HepG2 (cell line): ENCODE results near the gene SEC11A. TPM values are rescaled to one million over a fixed set of nuclear protein-coding genes. Genes with fewer than 3 reads are reported as not detected.

Source experiments
- ATAC-seq: fragments of 200-7000 bp; cut with Tn5 transposase; 3 replicates; pipeline ENCODE4 v1.9.1; 2020; ENCODE audit warnings: mild to moderate bottlenecking, moderate library complexity
- BruUV-seq: library from RNA; stranded (reverse); fragments of 400-500 nt; replicated peaks from 2 replicates; lab custom pipeline; 2021; lab: Mats Ljungman, UMichigan
- CTCF ChIA-PET: fragments of 300-600 bp; formaldehyde crosslinking; extraction: SDS; loops from one replicate; lab custom pipeline; 2021; ENCODE audit warnings: low total read pairs, inconsistent platforms, low intra/inter-chr PET ratio; lab: Yijun Ruan, JAX
- POLR2A ChIA-PET: fragments of 350-600 bp; sonication (Branson Sonifier 250); formaldehyde crosslinking; loops from one replicate; lab custom pipeline; 2020; ENCODE audit warnings: antibody characterized with exemption, inconsistent platforms; lab: Yijun Ruan, JAX
- DNase-seq: peaks from one replicate; pipeline ENCODE4 v3.0.0-alpha.2; 2015; ENCODE audit warnings: low spot score
- FAIRE-seq: peaks from 3 replicates; lab custom pipeline; 2011; peaks lifted over from hg19 to GRCh38; lab: Jason Lieb, UNC
- H2AFZ ChIP-seq: one replicate; pipeline ENCODE4 v1.6.1; 2011; ENCODE audit warnings: low read length, inconsistent platforms
- H3K27ac ChIP-seq: fragments of 300-600 bp; 3 replicates; pipeline ENCODE4 v1.8.0; 2011; ENCODE audit warnings: mixed run types, mild to moderate bottlenecking, mixed read lengths, low read length, inconsistent platforms; ENCODE audit not compliant: insufficient read depth; ENCODE audit errors: extremely low read length
- H3K27me3 ChIP-seq, 2 experiments: fragments of 200-600 bp in 1 of 2; 2 replicates in 1 of 2; 3 replicates in 1 of 2; pipeline versions ENCODE4 v1.6.0 to v1.8.0; 2011; ENCODE audit warnings: low read length in 2 of 2, mild to moderate bottlenecking in 2 of 2, moderate library complexity in 2 of 2, inconsistent platforms in 1 of 2; ENCODE audit not compliant: insufficient read depth in 2 of 2, control insufficient read depth in 1 of 2
- H3K36me3 ChIP-seq, 2 experiments: fragments of 200-600 bp in 1 of 2; replicated peaks in 1 of 2; 2 replicates in 1 of 2; 3 replicates in 1 of 2; pipeline versions ENCODE4 v1.5.1 to v1.8.0; 2011; ENCODE audit warnings: low read length in 2 of 2, inconsistent platforms in 1 of 2; ENCODE audit not compliant: insufficient read depth in 2 of 2, control insufficient read depth in 1 of 2
- H3K4me1 ChIP-seq: 2 replicates; pipeline ENCODE4 v1.5.1; 2012; ENCODE audit warnings: low read length, inconsistent platforms; ENCODE audit not compliant: insufficient read depth
- H3K4me2 ChIP-seq: 2 replicates; pipeline ENCODE4 v1.6.0; 2011; ENCODE audit warnings: low read depth, low read length, inconsistent platforms
- H3K4me3 ChIP-seq, 3 experiments: fragments of 200-600 bp in 1 of 3; sonication (generic), shearing (Covaris generic) in 1 of 3; replicated peaks in 1 of 3; 2 replicates each; pipeline ENCODE4 v1.5.1; 2011 to 2016; ENCODE audit warnings: low read length in 3 of 3, inconsistent platforms in 2 of 3, low read depth in 2 of 3, mild to moderate bottlenecking in 2 of 3, control low read depth in 1 of 3, mixed read lengths in 1 of 3; ENCODE audit not compliant: insufficient read depth in 1 of 3
- H3K79me2 ChIP-seq: one replicate; pipeline ENCODE4 v1.6.1; 2011; ENCODE audit warnings: low read length, inconsistent platforms; ENCODE audit not compliant: insufficient read depth
- H3K9ac ChIP-seq: 2 replicates; pipeline ENCODE4 v1.6.0; 2011; ENCODE audit warnings: mild to moderate bottlenecking, low read depth, low read length, inconsistent platforms; ENCODE audit not compliant: insufficient read depth
- H3K9me3 ChIP-seq: 2 replicates; pipeline ENCODE4 v1.5.1; 2012; ENCODE audit warnings: mild to moderate bottlenecking, low read length
- H4K20me1 ChIP-seq: 2 replicates; pipeline ENCODE4 v1.6.0; 2011; ENCODE audit warnings: inconsistent platforms, mild to moderate bottlenecking, low read length, moderate library complexity; ENCODE audit not compliant: insufficient read depth
- GTF3A ChIP-seq: sonication (generic); formaldehyde crosslinking; conservative IDR thresholded peaks from 2 replicates; pipeline ENCODE4 v1.4.0; 2020; ENCODE audit warnings: mild to moderate bottlenecking, missing genetic modification reagents
- MLLT10 ChIP-seq: sonication (generic); formaldehyde crosslinking; IDR thresholded peaks from 2 replicates; pipeline ENCODE4 v1.4.0; 2020; ENCODE audit warnings: missing genetic modification reagents
- MTF2 ChIP-seq: sonication (generic); formaldehyde crosslinking; IDR thresholded peaks from 2 replicates; pipeline ENCODE4 v1.5.0; 2020; ENCODE audit warnings: missing genetic modification reagents, borderline replicate concordance
- SYNCRIP ChIP-seq: fragments of 200-400 bp; formaldehyde crosslinking; IDR thresholded peaks from 2 replicates; pipeline ENCODE4 v1.6.1; 2018; ENCODE audit warnings: mild to moderate bottlenecking, low read depth, low read length; ENCODE audit not compliant: insufficient read depth
- TBX2 ChIP-seq: sonication (generic); formaldehyde crosslinking; IDR thresholded peaks from 2 replicates; pipeline ENCODE4 v1.5.0; 2020; ENCODE audit warnings: missing genetic modification reagents, mild to moderate bottlenecking, borderline replicate concordance
- ZNF839 ChIP-seq: sonication (generic); formaldehyde crosslinking; IDR thresholded peaks from 2 replicates; pipeline ENCODE4 v1.4.0; 2020; ENCODE audit warnings: missing genetic modification reagents, mild to moderate bottlenecking, borderline replicate concordance
- ZSCAN20 ChIP-seq: sonication (generic); formaldehyde crosslinking; IDR thresholded peaks from 2 replicates; pipeline ENCODE4 v1.4.0; 2020; ENCODE audit warnings: missing genetic modification reagents, mild to moderate bottlenecking, borderline replicate concordance
- WGBS: methylation state at CpG from one replicate; pipeline ENCODE4 v1.1.6; 2017; ENCODE audit warnings: low lambda C conversion rate; 5-methylcytosine and 5-hydroxymethylcytosine counted together
- in situ Hi-C: cut with HindIII; loops from 2 replicates; pipeline ENCODE4 v1.10.0; 2017; ENCODE audit warnings: low pct_unique_long_range_greater_than_20kb; ENCODE audit not compliant: extremely low pct_ligation_motif_present
- intact Hi-C: fragments of 100-400 bp; cut with micrococcal nuclease; formaldehyde crosslinking; loops from one replicate; pipeline ENCODE4 v1.10.0; 2022; ENCODE audit not compliant: unreplicated experiment
- polyA plus RNA-seq, 8 experiments: library from polyadenylated mRNA; depleted of rRNA in 3 of 8; stranded (reverse) in 7 of 8; unstranded in 1 of 8; fragments of >200 nt; fragmentation: Illumina TruSeq in 4 of 8; extraction: Trizol in 4 of 8; gene quantifications; 2 replicates each; pipeline versions ENCODE4 v1.2.1 to v1.2.3, GENCODE V29; 2011 to 2016; ENCODE audit warnings: low read depth in 4 of 8, missing spikeins in 1 of 8, mixed read lengths in 1 of 8; ENCODE audit not compliant: insufficient read depth in 1 of 8
- total RNA-seq, 5 experiments: library from RNA; depleted of rRNA; stranded (reverse); fragments of >200 nt; fragmentation: Illumina TruSeq; extraction: Trizol; gene quantifications; 2 replicates each; pipeline ENCODE4 v1.2.3, GENCODE V29; 2016; ENCODE audit warnings: low read depth in 1 of 5
- TF ChIP-seq, protein P1 (sequence below): sonication (generic); formaldehyde crosslinking; IDR thresholded peaks from 2 replicates; pipeline ENCODE4 v1.4.0; 2020; ENCODE audit warnings: missing genetic modification reagents
- TF ChIP-seq, protein P2 (sequence below): sonication (generic); formaldehyde crosslinking; IDR thresholded peaks from 2 replicates; pipeline ENCODE4 v1.5.1; 2020; ENCODE audit warnings: missing genetic modification reagents, mild to moderate bottlenecking, borderline replicate concordance
- TF ChIP-seq, protein P3 (sequence below): sonication (generic); formaldehyde crosslinking; IDR thresholded peaks from 2 replicates; pipeline ENCODE4 v1.5.0; 2020; ENCODE audit warnings: mild to moderate bottlenecking, missing genetic modification reagents, borderline replicate concordance

The SEC11A gene
- total and polyA plus RNA-seq, 2 of the 13 experiments (the other 11 are each of a cell fraction or from before 2014, with no cell fraction given), result 141 to 230 TPM

DNA sequence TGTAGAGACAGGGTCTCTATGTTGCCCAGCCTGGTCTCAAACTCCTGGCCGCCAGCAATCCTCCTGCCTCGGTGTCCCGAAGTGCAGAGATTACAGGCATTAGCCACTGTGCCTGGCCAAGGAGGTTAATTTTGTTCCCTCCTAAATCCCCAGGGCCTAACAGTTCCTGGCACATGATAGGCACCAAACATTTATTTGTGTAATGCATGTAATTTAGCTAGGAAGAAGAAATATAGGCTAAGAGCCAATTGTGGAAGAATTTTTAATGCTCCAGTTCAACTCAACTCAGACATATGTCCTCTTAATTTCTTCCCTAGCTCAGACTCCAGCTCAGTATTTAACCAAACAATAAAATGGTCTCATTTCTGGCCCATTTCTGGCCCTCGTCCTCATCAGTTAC, 24.8 kb upstream of the SEC11A start:
- Histone ChIP-seq H3K4me2 (0 out of 2 replicates have a peak overlapping the region, but pooled peaks have one; percentile 3), H3K36me3 (no peaks in the 10 kb centered on the region), H4K20me1 (no peaks in the 10 kb centered on the region), H3K27ac (no peak overlapping the region), H3K9ac (no peak overlapping the region), H3K4me3 (no peak overlapping the region), H3K27me3 (no peaks in the 10 kb centered on the region; a peak in 1 of 5 replicates), H3K4me1 (peaks cover 11% of the 10 kb centered on the region), H2AFZ (no peak overlapping the region), H3K79me2 (no peaks in the 10 kb centered on the region), H3K9me3 (no peaks in the 10 kb centered on the region)
- POLR2A ChIA-PET, result no interaction called here
- in situ Hi-C loops, result no loop called here
- FAIRE-seq (no peak), DNase-seq (no peak), ATAC-seq (no peak)
- CTCF ChIA-PET, result no interaction called here
- WGBS, result 84% methylated on average over 4 of the region's 4 CpGs
- intact Hi-C loops, result loop anchor here (10.0 kb wide), 1 partner anchor 46 kb away; no protein-coding TSS in a partner anchor
- no TSS peak for BruUV-seq
- TF ChIP-seq ZNF839 (CRISPR knock-in tag), result no peak
- TF ChIP-seq, protein P1, sequence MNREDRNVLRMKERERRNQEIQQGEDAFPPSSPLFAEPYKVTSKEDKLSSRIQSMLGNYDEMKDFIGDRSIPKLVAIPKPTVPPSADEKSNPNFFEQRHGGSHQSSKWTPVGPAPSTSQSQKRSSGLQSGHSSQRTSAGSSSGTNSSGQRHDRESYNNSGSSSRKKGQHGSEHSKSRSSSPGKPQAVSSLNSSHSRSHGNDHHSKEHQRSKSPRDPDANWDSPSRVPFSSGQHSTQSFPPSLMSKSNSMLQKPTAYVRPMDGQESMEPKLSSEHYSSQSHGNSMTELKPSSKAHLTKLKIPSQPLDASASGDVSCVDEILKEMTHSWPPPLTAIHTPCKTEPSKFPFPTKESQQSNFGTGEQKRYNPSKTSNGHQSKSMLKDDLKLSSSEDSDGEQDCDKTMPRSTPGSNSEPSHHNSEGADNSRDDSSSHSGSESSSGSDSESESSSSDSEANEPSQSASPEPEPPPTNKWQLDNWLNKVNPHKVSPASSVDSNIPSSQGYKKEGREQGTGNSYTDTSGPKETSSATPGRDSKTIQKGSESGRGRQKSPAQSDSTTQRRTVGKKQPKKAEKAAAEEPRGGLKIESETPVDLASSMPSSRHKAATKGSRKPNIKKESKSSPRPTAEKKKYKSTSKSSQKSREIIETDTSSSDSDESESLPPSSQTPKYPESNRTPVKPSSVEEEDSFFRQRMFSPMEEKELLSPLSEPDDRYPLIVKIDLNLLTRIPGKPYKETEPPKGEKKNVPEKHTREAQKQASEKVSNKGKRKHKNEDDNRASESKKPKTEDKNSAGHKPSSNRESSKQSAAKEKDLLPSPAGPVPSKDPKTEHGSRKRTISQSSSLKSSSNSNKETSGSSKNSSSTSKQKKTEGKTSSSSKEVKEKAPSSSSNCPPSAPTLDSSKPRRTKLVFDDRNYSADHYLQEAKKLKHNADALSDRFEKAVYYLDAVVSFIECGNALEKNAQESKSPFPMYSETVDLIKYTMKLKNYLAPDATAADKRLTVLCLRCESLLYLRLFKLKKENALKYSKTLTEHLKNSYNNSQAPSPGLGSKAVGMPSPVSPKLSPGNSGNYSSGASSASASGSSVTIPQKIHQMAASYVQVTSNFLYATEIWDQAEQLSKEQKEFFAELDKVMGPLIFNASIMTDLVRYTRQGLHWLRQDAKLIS, result no peak
- TF ChIP-seq, protein P2, sequence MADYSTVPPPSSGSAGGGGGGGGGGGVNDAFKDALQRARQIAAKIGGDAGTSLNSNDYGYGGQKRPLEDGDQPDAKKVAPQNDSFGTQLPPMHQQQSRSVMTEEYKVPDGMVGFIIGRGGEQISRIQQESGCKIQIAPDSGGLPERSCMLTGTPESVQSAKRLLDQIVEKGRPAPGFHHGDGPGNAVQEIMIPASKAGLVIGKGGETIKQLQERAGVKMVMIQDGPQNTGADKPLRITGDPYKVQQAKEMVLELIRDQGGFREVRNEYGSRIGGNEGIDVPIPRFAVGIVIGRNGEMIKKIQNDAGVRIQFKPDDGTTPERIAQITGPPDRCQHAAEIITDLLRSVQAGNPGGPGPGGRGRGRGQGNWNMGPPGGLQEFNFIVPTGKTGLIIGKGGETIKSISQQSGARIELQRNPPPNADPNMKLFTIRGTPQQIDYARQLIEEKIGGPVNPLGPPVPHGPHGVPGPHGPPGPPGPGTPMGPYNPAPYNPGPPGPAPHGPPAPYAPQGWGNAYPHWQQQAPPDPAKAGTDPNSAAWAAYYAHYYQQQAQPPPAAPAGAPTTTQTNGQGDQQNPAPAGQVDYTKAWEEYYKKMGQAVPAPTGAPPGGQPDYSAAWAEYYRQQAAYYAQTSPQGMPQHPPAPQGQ (CRISPR knock-in tag), result no peak
- no peak for TF ChIP-seq SYNCRIP
- no peak for TF ChIP-seq MLLT10 (CRISPR knock-in tag)
- no peak for TF ChIP-seq GTF3A (CRISPR knock-in tag)
- no peak for TF ChIP-seq MTF2 (CRISPR knock-in tag)
- no peak for TF ChIP-seq TBX2 (CRISPR knock-in tag)
- TF ChIP-seq, protein P3, sequence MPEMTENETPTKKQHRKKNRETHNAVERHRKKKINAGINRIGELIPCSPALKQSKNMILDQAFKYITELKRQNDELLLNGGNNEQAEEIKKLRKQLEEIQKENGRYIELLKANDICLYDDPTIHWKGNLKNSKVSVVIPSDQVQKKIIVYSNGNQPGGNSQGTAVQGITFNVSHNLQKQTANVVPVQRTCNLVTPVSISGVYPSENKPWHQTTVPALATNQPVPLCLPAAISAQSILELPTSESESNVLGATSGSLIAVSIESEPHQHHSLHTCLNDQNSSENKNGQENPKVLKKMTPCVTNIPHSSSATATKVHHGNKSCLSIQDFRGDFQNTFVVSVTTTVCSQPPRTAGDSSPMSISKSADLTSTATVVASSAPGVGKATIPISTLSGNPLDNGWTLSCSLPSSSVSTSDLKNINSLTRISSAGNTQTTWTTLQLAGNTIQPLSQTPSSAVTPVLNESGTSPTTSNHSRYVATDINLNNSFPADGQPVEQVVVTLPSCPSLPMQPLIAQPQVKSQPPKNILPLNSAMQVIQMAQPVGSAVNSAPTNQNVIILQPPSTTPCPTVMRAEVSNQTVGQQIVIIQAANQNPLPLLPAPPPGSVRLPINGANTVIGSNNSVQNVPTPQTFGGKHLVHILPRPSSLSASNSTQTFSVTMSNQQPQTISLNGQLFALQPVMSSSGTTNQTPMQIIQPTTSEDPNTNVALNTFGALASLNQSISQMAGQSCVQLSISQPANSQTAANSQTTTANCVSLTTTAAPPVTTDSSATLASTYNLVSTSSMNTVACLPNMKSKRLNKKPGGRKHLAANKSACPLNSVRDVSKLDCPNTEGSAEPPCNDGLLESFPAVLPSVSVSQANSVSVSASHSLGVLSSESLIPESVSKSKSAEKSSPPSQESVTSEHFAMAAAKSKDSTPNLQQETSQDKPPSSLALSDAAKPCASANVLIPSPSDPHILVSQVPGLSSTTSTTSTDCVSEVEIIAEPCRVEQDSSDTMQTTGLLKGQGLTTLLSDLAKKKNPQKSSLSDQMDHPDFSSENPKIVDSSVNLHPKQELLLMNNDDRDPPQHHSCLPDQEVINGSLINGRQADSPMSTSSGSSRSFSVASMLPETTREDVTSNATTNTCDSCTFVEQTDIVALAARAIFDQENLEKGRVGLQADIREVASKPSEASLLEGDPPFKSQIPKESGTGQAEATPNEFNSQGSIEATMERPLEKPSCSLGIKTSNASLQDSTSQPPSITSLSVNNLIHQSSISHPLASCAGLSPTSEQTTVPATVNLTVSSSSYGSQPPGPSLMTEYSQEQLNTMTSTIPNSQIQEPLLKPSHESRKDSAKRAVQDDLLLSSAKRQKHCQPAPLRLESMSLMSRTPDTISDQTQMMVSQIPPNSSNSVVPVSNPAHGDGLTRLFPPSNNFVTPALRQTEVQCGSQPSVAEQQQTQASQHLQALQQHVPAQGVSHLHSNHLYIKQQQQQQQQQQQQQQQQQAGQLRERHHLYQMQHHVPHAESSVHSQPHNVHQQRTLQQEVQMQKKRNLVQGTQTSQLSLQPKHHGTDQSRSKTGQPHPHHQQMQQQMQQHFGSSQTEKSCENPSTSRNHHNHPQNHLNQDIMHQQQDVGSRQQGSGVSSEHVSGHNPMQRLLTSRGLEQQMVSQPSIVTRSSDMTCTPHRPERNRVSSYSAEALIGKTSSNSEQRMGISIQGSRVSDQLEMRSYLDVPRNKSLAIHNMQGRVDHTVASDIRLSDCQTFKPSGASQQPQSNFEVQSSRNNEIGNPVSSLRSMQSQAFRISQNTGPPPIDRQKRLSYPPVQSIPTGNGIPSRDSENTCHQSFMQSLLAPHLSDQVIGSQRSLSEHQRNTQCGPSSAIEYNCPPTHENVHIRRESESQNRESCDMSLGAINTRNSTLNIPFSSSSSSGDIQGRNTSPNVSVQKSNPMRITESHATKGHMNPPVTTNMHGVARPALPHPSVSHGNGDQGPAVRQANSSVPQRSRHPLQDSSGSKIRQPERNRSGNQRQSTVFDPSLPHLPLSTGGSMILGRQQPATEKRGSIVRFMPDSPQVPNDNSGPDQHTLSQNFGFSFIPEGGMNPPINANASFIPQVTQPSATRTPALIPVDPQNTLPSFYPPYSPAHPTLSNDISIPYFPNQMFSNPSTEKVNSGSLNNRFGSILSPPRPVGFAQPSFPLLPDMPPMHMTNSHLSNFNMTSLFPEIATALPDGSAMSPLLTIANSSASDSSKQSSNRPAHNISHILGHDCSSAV (CRISPR knock-in tag), result no peak
- no peak for TF ChIP-seq ZSCAN20
